HuH-7.5 (cell line): ENCODE results near the gene MTF1.
"Not testable (repeated sequence)": the region's sequence is repeated elsewhere in the genome, so short reads cannot be mapped to it uniquely, and the experiment has no call there.

Source experiments
- DNase-seq: peaks from one replicate; pipeline ENCODE4 v3.0.0; 2011; ENCODE audit warnings: low spot score

Gene MTF1

DNA sequence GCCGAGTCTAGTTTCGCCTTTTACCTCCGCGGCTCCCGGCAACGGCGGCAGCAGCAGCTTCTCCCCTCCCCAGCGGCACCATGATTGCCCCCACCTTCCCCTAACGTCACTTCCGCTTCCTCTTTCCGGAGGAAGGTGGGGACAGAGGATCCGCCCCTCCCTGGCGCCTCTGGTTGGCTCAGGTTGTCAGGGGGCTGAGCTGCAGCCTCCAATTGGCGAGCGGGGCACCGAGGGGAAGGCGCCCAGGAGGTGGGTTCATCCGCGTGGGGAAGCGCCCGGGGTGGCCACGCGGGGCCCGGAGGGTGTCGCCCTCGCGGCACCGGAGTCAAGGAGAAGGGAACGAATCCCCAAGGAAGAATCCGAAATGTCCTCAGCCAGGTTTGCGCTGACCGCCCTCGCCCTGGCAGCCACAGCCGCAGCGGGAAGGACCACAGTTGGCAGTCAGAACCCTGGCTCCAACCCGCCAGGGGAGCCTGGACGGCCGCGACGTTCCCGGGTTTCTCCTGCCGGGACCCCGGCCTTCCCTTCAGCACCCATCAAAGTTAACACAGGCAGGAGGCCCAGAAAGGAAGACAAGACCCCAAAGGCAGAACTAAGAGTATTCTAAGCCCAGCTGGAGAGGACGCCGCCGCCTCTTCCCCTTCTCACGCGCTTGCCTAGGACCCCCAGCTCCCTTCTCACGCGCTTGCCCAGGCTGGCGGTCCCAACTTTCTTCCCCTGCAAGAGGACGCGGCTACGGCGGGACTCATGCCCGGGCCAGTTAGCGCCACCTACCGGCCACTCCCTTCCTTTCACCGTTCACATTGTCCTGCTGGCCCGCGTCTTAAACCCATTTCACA is at the start of gene MTF1:
TSS of gene MTF1 (minus strand) at position 86 of the 839 bp plus-strand sequence. CDS start 1,934 bp downstream, outside the sequence.
- peak; percentile 92 for DNase-seq

DNA sequence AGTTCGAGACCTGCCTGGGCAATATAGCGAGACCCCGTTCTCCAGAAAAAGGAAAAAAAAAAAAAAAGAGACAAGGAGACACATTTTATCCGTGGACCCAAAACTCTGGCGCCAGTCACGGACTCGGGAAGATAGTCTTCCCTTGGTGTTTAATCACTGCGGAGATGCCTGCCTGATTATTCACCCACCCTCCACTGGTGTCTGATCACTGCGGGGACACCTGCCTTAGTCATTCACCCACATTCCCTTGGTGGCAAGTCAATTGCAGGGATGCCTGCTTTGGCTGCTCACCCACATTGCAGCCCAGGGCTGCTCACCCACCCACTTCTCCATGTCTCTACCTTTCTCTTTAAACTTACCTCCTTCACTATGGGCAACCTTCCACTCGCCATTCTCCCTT is 49.1 kb upstream of the MTF1 start:
- DNase-seq, result not testable (repeated sequence)

DNA sequence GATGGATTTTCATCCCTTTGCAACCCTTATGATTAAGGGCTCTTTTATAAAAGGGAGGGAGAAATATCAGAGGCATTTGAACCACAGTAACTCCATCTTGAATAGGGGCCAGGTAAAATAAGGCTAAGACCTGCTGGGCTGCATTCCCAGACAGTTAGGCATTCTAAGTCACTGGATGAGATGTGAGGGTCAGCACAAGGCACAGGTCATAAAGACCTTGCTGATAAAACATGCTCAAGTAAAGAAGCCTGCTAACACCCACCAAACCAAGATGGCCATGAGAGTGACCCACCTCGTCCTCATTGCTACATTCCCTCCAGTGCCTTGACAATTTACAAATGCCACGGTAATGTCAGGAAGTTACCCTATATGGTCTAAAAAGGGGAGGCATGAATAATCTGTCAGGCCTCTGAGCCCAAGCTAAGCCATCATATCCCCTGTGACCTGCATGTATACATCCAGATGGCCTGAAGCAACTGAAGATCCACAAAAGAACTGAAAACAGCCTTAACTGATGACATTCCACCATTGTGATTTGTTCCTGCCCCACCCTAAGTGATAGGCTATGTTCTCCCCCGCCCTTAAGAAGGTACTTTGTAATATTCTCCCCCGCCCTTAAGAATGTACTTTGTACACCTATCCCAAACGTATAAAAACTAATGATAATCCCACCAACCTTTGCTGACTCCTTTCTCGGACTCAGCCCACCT is 48.2 kb upstream of the MTF1 start:
- not testable (repeated sequence) for DNase-seq

DNA sequence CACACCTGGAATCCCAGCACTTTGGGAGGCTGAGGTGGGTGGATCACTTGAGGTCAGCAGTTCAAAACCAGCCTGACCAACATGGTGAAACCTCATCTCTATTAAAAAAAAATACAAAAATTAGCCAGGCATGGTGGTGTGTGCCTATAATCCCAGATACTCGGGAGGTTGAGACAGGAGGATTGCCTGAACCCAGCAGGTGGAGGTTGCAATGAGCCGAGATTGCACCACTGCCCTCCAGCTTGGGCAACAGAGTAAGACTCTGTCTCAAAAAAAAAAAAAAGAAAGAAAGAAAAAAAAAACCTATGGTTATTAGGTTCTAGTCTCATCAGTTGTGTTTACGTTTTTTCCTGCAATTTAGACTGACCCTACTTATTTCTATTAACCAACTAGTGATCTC is 47.2 kb upstream of the MTF1 start:
- not testable (repeated sequence) for DNase-seq

DNA sequence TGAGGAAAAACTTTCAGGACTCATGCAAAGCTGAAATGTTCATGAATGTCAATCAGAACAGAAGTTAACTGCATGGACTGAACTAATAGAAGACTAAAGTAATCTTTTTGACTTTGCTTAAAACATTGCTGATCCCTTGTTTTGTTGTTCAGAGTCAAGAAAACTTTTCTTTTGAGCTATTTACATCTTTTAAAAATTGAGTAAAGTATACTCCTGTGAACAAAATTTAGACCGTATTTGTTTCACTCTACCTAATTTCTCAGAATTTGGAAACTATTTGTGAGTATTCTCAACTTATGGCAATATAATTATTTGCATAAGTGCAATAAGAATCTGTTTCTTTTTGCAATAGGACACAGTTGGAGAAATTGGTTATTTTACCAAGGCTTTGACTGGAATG is 46.3 kb upstream of the MTF1 start:
- DNase-seq, result no peak

DNA sequence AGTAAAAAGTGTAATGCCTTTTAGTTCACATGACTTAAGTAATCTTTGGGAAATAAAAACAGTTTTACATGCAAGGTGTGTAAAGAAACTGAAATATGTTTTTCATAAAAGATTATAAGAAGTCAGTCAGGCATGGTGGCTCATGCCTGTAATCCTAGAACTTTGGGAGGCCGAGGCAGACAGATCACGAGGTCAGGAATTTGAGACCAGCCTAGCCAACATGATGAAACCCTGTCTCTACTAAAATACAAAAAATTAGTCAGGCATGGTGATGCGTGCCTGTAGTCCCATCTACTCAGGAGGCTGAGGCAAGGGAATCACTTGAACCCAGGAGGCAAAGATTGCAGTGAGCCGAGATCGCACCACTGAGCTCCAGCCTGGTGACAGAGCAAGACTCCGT is 44.5 kb upstream of the MTF1 start:
- not testable (repeated sequence) for DNase-seq

DNA sequence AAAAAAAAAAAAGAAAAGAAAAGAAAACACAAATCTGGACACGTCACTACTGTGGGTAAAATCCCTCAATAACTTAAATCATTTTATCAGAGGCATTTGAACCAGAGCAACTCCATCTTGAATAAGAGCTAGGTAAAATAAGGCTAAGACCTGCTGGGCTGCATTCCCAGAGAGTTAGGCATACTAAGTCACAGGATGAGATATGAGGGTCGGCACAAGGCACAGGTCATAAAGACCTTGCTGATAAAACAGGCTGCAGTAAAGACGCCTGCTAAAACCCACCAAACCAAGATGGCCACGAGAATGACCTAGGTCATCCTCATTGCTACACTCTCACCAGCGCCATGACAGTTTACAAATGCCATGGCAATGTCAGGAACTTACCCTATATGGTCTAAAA is 43.6 kb upstream of the MTF1 start:
- no peak for DNase-seq

DNA sequence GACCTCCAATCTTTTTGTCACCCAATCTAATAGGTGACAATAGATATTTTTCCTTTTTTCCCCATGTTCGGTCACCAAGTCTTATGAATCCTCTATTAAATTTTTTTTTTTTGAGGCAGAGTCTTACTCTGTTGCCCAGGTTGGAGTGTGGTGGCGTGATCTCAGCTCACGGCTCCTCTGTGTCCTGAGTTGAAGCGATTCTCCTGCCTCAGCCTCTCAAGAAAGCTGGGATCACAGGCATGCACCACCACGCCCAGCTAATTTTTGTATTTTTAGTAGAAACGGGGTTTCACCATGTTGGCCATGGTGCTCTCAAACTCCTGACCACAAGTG is 42.5 kb upstream of the MTF1 start:
- no peak for DNase-seq

DNA sequence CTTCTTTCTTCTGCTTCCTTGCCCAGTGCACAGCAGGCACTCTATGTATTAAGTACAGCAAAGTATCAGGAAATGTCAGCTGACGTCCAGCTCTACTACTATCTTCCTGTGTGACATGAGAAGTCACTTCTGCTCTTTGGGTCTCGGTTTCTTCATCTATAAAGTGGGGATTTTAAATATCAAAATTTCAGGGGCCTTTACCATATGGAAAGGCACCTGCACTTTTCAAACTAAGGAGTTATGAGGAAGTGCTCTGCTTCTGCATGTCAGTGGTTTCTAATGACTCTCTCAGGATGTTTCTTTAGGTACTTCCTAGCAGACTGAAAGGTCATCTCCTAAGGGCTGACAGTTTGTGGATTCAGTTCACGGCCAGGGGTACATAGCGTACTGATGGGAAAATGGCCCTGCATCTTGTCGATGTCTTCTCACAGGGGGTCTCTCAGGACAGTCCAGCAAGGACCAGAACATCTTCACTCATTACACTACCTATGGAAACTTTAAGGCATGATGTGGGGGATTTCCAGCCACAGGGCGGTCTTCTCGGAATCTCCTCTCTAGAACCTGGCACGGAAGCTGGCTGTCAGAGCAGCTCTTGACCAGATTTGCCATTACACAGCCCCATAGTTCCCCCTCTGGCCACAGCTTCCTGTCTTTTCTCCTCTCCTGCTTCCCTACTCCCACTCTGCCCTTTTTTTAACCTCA is 42.0 kb upstream of the MTF1 start:
- no peak for DNase-seq

DNA sequence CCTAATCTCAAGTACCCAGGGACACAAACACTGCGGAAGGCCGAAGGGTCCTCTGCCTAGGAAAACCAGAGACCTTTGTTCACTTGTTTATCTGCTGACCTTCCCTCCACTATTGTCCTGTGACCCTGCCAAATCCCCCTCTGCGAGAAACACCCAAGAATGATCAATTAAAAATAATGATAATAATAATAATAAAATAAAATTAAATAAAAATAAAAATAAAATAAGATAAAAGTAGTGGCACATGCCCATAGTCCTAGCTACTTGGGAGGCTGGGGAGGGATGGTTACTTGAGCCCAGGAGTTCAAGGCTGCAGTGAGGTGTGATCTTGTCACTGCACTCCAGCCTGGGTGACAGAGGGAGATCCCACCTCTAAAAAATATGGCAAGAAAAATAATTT is 38.2 kb upstream of the MTF1 start:
- not testable (repeated sequence) for DNase-seq

DNA sequence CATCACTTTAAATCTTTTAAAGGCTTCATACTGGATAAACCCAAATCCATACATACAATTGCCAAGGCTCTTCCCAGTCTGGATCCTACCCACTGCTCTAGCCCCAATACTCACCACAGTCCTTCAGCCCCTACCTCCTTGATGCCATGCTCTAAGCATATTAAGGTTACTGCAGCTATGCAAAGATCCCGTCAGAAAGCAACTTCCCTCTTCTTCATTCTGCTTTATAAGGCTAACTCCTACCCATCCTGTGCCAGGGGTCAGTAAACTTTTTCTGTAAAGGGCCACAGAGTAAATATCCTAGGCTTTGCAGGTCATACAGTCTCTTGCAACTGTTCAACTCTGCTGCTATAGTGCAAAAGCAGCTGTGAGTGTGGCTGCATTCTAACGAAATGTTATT is 34.3 kb upstream of the MTF1 start:
- DNase-seq, result no peak

DNA sequence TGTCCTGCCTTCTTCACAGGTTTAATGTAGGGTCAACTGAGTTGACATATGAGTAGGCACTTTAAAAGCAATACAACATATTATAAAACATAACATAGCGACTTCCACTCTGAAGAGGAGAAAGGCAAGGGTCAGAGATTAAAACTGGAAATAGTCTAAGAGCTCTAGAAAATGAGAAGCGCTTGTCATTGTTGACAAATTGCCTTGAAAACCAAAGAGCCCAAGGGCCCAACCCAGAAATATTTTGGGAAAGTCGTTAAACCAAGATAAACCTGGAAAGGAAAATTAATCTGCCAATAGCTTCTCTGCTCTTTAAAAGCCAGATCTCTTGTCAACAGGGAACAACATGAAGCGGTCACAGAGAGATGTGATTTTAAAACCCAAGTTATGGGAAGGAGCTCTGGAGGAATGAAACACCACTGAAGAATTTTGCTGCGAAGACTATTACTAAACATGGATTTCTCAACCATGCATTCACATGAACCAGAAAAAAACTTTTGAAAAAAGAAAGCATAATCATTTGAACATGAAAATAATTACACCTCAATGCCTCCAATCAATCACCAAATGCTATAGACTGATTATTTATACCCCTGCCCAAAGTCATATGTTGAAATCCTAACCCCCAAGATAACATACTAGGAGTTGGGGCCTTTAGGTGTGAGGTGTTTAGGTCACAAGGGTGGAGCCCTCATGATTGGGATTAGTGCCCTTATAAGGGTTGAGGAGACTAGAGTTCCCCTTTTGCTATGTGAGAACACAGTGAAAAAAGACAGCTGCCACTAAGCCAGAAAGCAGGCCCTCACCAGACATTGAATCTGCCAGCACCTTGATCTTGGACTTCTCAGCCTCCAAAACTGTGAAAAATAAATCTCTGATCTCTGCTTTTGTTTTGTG is 33.0 kb upstream of the MTF1 start:
- DNase-seq, result no peak

DNA sequence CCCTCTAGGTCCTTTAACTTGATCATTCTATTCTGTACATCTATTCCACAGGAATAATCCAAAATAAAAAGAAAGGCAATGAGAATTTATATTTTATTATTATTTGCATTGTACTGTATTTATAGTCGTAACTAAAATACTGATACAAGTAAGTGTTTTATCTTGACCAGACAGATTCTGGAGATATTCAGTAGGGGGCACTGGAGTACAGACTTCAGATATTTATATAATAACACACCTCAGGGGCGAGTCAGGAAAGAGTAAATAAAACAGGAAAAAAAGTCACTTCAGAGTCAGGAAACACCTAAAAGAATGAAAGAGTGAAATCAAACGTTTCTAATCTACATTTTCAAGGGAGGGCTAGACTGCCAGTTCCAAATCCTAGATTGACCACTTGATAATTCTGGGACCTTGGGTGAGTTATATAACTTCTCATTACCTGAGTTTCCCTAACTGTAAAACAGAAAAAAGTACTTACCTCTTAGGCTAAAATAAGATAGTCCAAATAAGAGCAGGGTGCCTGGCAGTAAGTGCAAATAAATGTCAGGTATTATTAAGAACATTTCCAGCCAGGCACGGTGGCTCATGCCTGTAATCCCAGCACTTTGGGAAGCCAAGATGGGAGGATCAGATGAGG is 31.1 kb upstream of the MTF1 start:
- peak; percentile 37 for DNase-seq

DNA sequence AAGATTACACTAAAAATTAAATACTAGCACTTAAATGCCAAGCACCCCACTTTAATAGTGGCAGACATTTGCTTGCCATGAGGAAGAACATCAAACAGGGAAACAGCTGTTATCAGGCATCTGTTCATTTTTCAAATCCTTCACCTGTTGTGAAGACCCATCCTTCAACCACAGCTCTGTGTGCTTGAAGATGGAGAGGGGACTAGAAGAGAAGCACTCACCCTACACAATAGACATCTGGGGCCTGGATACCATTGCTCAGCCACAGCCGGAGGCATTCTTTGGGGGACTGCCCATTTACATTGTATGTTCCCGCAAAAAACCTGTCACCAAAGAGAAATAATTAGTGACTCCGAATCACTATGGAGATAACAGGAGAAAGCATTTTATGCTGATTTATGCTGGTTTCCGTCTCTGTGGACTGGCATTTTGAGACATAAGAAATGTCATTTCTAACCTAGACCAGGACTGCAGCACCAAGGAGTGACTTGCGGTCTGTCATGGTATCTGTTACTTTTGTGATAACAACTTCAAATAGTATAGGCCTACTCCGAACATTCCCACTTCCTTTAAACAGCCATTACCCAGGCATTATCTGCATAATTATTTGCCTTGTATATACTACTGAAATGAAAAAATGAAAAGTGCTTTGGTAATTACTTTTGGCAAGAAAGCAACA is 28.8 kb upstream of the MTF1 start:
- DNase-seq, result no peak

DNA sequence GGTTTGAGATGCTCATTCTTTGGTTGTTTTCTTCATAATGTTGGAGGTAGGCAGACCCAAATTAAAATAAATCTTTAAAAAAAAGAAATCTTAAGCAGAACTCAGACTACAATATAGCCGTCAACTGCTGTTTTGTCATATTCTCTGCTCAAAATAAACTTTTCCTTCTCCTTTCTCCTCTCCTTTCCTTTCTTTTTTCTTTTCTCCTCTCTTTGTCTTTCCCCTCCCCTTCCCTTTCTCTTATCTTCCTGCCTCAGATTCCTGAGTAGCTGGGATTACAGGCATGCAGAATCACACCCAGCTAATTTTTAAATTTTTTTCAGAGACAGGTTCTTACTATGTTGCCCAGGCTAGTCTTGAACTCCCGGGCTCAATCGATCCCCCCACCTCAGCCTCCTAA is 24.8 kb upstream of the MTF1 start:
- no peak for DNase-seq

DNA sequence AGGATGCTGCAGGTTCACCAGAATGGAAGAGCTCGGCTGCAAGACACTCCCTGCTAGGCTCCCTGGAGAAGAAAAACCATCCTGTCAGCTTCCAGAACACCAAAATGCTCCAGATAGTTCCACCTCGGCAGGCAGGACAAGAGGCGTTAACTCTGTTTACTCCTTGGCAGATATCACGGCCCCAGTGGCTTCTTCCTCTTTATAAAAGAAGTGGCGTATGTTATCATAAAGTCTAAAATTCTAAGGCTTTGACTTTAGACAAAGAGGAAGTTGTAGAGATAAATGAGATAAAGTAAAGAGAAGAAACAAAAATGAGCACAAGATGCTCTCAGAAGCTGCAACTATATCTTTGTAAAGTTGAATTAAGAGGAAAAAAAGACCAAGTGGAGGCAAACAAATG is 24.3 kb upstream of the MTF1 start:
- DNase-seq, result no peak

DNA sequence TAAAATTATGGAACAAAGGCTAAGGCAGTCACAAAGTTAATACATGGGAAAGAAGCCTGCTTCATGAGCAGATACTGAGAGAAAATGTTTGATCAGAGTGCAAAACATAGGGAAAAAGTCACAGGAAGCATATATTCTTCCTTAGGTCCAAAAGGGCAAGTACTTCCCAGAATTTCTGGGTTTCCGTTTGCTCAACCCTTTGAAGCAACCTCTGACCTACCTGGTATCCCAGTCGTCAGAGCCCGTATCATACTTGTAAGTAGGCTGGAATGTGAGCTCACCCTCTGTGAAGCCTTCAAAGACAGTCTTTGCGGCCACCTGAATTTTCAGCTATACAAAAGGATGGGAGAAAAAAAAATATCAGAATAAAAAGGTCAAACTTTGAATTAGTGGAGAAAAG is 20.5 kb upstream of the MTF1 start:
- no peak for DNase-seq

DNA sequence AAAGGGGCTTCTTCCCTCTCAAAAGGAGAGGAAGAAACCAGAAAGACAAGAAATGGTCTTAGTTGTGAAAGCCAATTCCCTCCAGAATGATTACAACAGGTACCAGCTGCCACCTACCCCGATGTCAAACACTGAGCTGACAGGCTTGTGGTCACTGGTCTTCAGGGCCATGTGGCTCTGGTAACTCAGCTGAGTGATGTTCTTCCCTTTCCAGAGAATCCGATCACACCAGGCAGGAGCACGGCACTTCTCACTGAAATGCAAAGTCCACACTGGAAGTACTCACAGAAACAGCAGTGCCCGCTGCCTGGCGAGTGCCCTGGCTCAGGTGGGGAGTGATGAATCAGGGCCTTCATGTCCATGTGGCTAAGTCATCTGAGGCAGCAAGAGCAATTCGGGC is 18.7 kb upstream of the MTF1 start:
- DNase-seq, result no peak

DNA sequence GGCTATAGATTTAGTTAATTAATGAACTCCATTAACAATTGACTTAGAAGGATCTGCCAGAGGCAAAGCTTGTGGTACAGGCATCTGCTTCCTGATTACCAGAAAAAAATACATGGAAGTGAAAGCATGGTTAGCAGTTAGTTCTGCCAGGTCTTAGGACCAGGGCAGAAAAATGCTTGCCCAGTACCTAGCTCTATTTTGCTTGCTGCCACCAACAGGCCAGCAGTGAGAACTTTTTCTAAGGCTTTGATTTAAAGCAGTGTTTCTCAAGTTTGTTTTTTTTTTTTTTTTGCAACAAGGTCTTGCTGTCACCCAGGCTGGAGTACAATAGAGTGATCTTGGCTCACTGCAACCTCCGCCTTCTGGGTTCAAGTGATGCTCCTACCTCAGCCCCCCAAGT is 16.4 kb upstream of the MTF1 start:
- DNase-seq, result no peak

DNA sequence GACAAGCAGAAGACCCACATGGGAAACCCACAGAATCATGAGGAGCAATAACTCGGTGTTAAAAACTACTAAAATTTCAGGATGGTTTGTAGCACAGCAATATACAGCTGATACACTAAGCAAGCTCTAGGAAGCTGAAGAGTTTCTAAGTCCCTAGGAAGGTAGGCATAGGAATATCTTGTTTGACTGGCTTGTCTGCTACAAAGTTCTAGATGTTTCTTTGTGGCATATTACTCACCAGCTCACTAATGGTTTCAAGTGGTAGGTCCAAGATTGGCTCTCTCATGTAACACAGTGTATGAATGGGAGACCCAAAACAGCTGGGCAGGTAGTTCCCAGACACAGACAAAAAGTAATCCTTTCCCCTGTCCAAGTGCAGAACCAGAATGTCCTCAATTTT is 13.3 kb upstream of the MTF1 start:
- DNase-seq, result no peak

DNA sequence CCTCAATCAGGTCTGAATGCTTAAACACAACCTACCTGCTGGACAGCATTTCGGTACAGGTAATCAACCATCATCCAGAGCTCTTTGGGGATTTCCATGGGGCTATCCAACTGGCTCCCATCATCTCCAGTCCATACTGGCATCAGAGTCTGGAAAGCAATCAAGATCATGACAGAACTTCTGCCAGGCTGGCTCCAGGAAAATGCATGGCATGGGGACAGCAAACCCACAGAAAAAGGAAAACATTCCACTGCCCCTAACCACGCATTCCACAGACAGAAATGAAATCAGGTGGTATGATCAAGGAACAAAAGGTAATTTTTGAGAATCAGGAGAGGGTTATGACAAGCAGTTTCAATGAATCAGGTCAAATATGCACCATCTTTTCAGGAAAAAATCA is 9.1 kb upstream of the MTF1 start:
- DNase-seq, result no peak
